BJ (cell line): ENCODE measurements around the gene DNMT3A. TPM values are rescaled to one million over a fixed set of nuclear protein-coding genes. Genes with fewer than 3 reads are reported as not detected.

Source experiments
- CTCF ChIA-PET: fragments of 350-600 bp; formaldehyde crosslinking; extraction: SDS; loops from one replicate; lab custom pipeline; 2021; ENCODE audit warnings: antibody characterized with exemption, inconsistent platforms; lab: Yijun Ruan, JAX
- POLR2A ChIA-PET: fragments of 300-600 bp; sonication (Branson Sonifier 250); formaldehyde crosslinking; extraction: SDS; loops from one replicate; lab custom pipeline; 2021; ENCODE audit warnings: antibody characterized with exemption; lab: Charles Lee
- DNase-seq: peaks from one replicate; pipeline ENCODE4 v3.0.0-alpha.2; 2011; ENCODE audit warnings: low read depth
- H3K27me3 ChIP-seq: 2 replicates; pipeline ENCODE4 v1.6.0; 2011; ENCODE audit warnings: low read length; ENCODE audit not compliant: control insufficient read depth, insufficient read depth
- H3K36me3 ChIP-seq: 2 replicates; pipeline ENCODE4 v1.5.1; 2011; ENCODE audit warnings: low read length; ENCODE audit not compliant: control insufficient read depth, insufficient read depth
- H3K4me3 ChIP-seq: 2 replicates; pipeline ENCODE4 v1.5.1; 2011; ENCODE audit warnings: low read depth, mild to moderate bottlenecking, control low read depth, low read length
- CTCF ChIP-seq: IDR thresholded peaks from 2 replicates; pipeline ENCODE4 v1.5.1; 2011; ENCODE audit warnings: low read depth, mild to moderate bottlenecking, control low read depth, inconsistent platforms, low read length, moderate library complexity; ENCODE audit not compliant: insufficient read depth
- polyA plus RNA-seq: library from polyadenylated mRNA; depleted of rRNA; stranded (reverse); fragments of >200 nt; gene quantifications from 2 replicates; pipeline ENCODE4 v1.2.3, GENCODE V29; 2011

The DNMT3A gene
- polyA plus RNA-seq, 1 experiment: 3.0 TPM

- no peak for TF ChIP-seq CTCF
- CTCF ChIA-PET: interaction anchor here (0.6 to 1.2 kb wide), 3 partner anchors 9 to 1940 kb away, joined by 3 to 4 read pairs (median 3); no protein-coding TSS in a partner anchor
- H3K27me3 ChIP-seq: no peaks in the 10 kb centered on the region
- POLR2A ChIA-PET: no interaction called here
- H3K4me3 ChIP-seq: no peak overlapping the region
- H3K36me3 ChIP-seq: no peaks in the 10 kb centered on the region
- DNase-seq: no peak
These were observed 2.5 kb downstream of the DNMT3A start for GRCh38 chr2:25339211-25339674.

- CTCF ChIA-PET: no interaction called here
- POLR2A ChIA-PET: no interaction called here
- no peak for TF ChIP-seq CTCF
These were observed 3.3 kb downstream of the DNMT3A start for GRCh38 chr2:25338401-25338800.

GRCh38 chr2:25337891-25338290 is 3.8 kb downstream of the DNMT3A start:
- Histone ChIP-seq H3K4me3 (no peak overlapping the region), H3K36me3 (no peaks in the 10 kb centered on the region), H3K27me3 (no peaks in the 10 kb centered on the region)
- POLR2A ChIA-PET: no interaction called here
- CTCF ChIA-PET: no interaction called here
- TF ChIP-seq CTCF: no peak
- DNase-seq: no peak

More at GRCh38 chr2:25338401-25338800, 3.3 kb downstream of the DNMT3A start:
- DNase-seq: no peak
- Histone ChIP-seq H3K27me3 (no peaks in the 10 kb centered on the region), H3K36me3 (no peaks in the 10 kb centered on the region), H3K4me3 (no peak overlapping the region)

GRCh38 chr2:25337276-25337675 is 4.4 kb downstream of the DNMT3A start:
- Histone ChIP-seq H3K27me3 (no peaks in the 10 kb centered on the region), H3K4me3 (no peak overlapping the region), H3K36me3 (no peaks in the 10 kb centered on the region)
- ChIA-PET CTCF (no interaction called here), POLR2A (no interaction called here)
- no peak for TF ChIP-seq CTCF
- DNase-seq: no peak

GRCh38 chr2:25336383-25336841 is 5.3 kb downstream of the DNMT3A start:
- no peak for DNase-seq
- TF ChIP-seq CTCF: no peak
- ChIA-PET POLR2A (no interaction called here), CTCF (no interaction called here)
- Histone ChIP-seq H3K4me3 (no peak overlapping the region), H3K36me3 (no peaks in the 10 kb centered on the region), H3K27me3 (no peaks in the 10 kb centered on the region)
